ENCODE measurements around the gene PROKR2.

PROKR2 gene

GRCh38 chr20:5316188-5317158, at the start of gene PROKR2:
Gene PROKR2, minus strand, starts transcription at chr20:5316954. Its CDS starts 2,585 bp downstream, at chr20:5314369.
- DNase-seq (ENCODE audit: low read depth), result peak; percentile 9

- DNase-seq (ENCODE audit: low read depth), result peak; percentile 35
These were observed 48.3 kb upstream of the PROKR2 start for GRCh38 chr20:5364997-5365597.

- no peak for DNase-seq (ENCODE audit: low read depth)
These were observed 47.5 kb upstream of the PROKR2 start for GRCh38 chr20:5364136-5364821.

- DNase-seq (ENCODE audit: low read depth), result no peak
These were observed 46.0 kb upstream of the PROKR2 start for GRCh38 chr20:5362771-5363170.

GRCh38 chr20:5361176-5361575, 44.4 kb upstream of the PROKR2 start:
- no peak for DNase-seq (ENCODE audit: low read depth)

GRCh38 chr20:5357946-5358345, 41.2 kb upstream of the PROKR2 start:
- no peak for DNase-seq (ENCODE audit: low read depth)

GRCh38 chr20:5356941-5357340, 40.2 kb upstream of the PROKR2 start:
- DNase-seq (ENCODE audit: low read depth), result no peak

GRCh38 chr20:5354901-5355300, 38.1 kb upstream of the PROKR2 start:
- no peak for DNase-seq (ENCODE audit: low read depth)

GRCh38 chr20:5353624-5354496, 37.1 kb upstream of the PROKR2 start:
- peak; percentile 75 for DNase-seq (ENCODE audit: low read depth)

- DNase-seq (ENCODE audit: low read depth), result peak; percentile 57
These were observed 32.7 kb upstream of the PROKR2 start for GRCh38 chr20:5349448-5349847.

GRCh38 chr20:5342021-5342420, 25.3 kb upstream of the PROKR2 start:
- no peak for DNase-seq (ENCODE audit: low read depth)

- DNase-seq (ENCODE audit: low read depth), result no peak
These were observed 14.6 kb upstream of the PROKR2 start for GRCh38 chr20:5331340-5331739.

- no peak for DNase-seq (ENCODE audit: low read depth)
These were observed 11.5 kb upstream of the PROKR2 start for GRCh38 chr20:5328268-5328667.

GRCh38 chr20:5327356-5327755, 10.6 kb upstream of the PROKR2 start:
- no peak for DNase-seq (ENCODE audit: low read depth)

GRCh38 chr20:5315807-5316187, 957 bp downstream of the PROKR2 start:
- DNase-seq (ENCODE audit: low read depth), result no peak

- no peak for DNase-seq (ENCODE audit: low read depth)
These were observed 2.8 kb downstream of the PROKR2 start for GRCh38 chr20:5313916-5314315.

GRCh38 chr20:5312518-5312917, 4.2 kb downstream of the PROKR2 start:
- no peak for DNase-seq (ENCODE audit: low read depth)

- peak; percentile 71 for DNase-seq (ENCODE audit: low read depth)
These were observed 6.8 kb downstream of the PROKR2 start for GRCh38 chr20:5309971-5310370.

- no peak for DNase-seq (ENCODE audit: low read depth)
These were observed 17.9 kb downstream of the PROKR2 start for GRCh38 chr20:5298811-5299210.

- DNase-seq (ENCODE audit: low read depth), result no peak
These were observed 19.3 kb downstream of the PROKR2 start for GRCh38 chr20:5297280-5298004.

GRCh38 chr20:5290596-5290995, 26.2 kb downstream of the PROKR2 start:
- no peak for DNase-seq (ENCODE audit: low read depth)

Data from ELR (cell line).